Parathyroid adenoma (tissue), 2 donors: ENCODE measurements around the gene TANC1.

ENCODE experiments used
- H2AFZ ChIP-seq: fragments of 300-600 bp; sonication (generic); one replicate; pipeline ENCODE4 v1.7.0; 2017; ENCODE audit warnings: antibody characterized with exemption, mild to moderate bottlenecking
- H3K27ac ChIP-seq: fragments of 300-600 bp; sonication (generic); one replicate; pipeline ENCODE4 v1.7.0; 2017
- H3K27me3 ChIP-seq: fragments of 300-600 bp; sonication (generic); one replicate; pipeline ENCODE4 v1.7.0; 2017; ENCODE audit warnings: low read length; ENCODE audit not compliant: control insufficient read depth, insufficient read depth
- H3K36me3 ChIP-seq: fragments of 300-600 bp; sonication (generic); one replicate; pipeline ENCODE4 v1.7.0; 2017; ENCODE audit warnings: low read length; ENCODE audit not compliant: control insufficient read depth, insufficient read depth
- H3K4me1 ChIP-seq: fragments of 300-600 bp; sonication (generic); one replicate; pipeline ENCODE4 v1.7.0; 2017; ENCODE audit warnings: control low read depth
- H3K4me2 ChIP-seq: fragments of 300-600 bp; sonication (generic); one replicate; pipeline ENCODE4 v1.7.0; 2017; ENCODE audit warnings: low read length
- H3K4me3 ChIP-seq: fragments of 300-600 bp; sonication (generic); one replicate; pipeline ENCODE4 v1.7.0; 2017; ENCODE audit warnings: low read depth, low read length
- H3K79me2 ChIP-seq: fragments of 300-600 bp; sonication (generic); one replicate; pipeline ENCODE4 v1.7.0; 2017; ENCODE audit warnings: control low read depth
- H3K9ac ChIP-seq: fragments of 300-600 bp; sonication (generic); one replicate; pipeline ENCODE4 v1.7.0; 2017; ENCODE audit warnings: mild to moderate bottlenecking
- H3K9me3 ChIP-seq: fragments of 300-600 bp; sonication (generic); one replicate; pipeline ENCODE4 v1.7.0; 2017; ENCODE audit warnings: low read length; ENCODE audit not compliant: control insufficient read depth
- TF ChIP-seq, protein P1 (sequence below): fragments of 300-600 bp; sonication (generic); IDR thresholded peaks from one replicate; pipeline ENCODE4 v1.7.0; 2017; ENCODE audit warnings: antibody characterized with exemption, mild to moderate bottlenecking
- donor health status: primary hyperparathyroidism.

TANC1 gene

DNA sequence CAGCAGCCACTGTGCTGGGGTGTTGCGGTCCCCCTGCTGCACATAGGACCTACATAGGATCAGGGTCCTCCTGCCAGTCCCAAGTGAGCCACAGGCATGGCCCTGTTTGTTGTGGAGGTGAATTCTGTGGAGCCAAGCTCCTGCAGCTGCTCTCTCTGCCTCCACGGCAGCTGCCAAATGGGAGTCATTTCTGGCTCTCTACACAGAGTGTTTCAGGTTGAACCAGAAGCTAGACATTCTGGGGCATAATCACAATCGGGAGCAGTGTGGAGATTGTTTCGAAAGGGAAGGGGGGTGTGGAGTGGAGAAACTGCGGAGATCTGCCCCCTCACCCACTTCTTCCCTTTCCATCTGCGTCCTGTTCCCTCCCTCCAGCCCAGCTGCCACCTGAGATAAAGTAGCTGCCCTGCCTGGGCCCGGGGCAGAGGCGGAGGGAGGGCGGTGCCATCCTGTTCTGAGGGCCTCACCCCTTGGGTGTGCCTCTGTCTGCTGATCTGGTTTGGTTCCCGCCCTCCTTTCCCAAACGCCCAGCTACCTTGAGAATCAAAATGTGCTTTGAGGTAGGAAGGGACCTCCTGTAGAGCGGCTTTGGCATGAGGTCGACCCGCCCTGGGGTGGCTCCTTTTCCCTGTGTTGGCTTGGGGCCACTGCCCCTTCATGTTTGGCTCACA is 178.7 kb downstream of the TANC1 start:
- Histone ChIP-seq H3K27ac (no peak overlapping the region), H3K36me3 (no peaks in the 10 kb centered on the region), H2AFZ (no peak overlapping the region), H3K4me2 (no peak overlapping the region), H3K9ac (no peak overlapping the region), H3K27me3 (no peaks in the 10 kb centered on the region), H3K4me1 (peaks cover 2% of the 10 kb centered on the region), H3K79me2 (no peaks in the 10 kb centered on the region), H3K4me3 (no peak overlapping the region), H3K9me3 (no peaks in the 10 kb centered on the region)
- TF ChIP-seq, protein P1, sequence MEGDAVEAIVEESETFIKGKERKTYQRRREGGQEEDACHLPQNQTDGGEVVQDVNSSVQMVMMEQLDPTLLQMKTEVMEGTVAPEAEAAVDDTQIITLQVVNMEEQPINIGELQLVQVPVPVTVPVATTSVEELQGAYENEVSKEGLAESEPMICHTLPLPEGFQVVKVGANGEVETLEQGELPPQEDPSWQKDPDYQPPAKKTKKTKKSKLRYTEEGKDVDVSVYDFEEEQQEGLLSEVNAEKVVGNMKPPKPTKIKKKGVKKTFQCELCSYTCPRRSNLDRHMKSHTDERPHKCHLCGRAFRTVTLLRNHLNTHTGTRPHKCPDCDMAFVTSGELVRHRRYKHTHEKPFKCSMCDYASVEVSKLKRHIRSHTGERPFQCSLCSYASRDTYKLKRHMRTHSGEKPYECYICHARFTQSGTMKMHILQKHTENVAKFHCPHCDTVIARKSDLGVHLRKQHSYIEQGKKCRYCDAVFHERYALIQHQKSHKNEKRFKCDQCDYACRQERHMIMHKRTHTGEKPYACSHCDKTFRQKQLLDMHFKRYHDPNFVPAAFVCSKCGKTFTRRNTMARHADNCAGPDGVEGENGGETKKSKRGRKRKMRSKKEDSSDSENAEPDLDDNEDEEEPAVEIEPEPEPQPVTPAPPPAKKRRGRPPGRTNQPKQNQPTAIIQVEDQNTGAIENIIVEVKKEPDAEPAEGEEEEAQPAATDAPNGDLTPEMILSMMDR, result no peak

DNA sequence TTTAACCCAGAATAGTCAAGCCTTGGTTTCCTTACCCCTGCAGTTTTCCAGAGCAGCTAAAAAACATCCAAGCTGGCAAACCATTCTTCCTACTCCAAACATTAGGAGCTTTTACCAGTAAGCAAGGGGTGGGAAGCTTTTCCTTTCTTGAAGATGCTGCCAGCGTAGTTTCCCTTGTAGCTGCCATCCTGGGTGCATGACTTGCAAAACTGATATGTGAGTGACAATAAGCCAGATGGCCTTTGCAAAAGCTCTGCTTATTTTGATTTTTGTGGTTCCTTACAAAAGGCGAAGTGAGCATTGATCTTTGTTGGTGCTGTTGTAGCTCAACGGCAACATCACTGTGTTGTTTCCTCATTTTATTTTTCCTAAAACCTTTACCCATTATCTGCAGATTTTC is 179.2 kb downstream of the TANC1 start:
- Histone ChIP-seq H3K4me2 (no peak overlapping the region), H3K9ac (no peak overlapping the region), H3K4me3 (no peak overlapping the region), H3K36me3 (no peaks in the 10 kb centered on the region), H3K27me3 (no peaks in the 10 kb centered on the region), H3K4me1 (peaks cover 2% of the 10 kb centered on the region), H3K9me3 (no peaks in the 10 kb centered on the region), H2AFZ (no peak overlapping the region), H3K27ac (no peak overlapping the region), H3K79me2 (no peaks in the 10 kb centered on the region)
- TF ChIP-seq, protein P1, result no peak

DNA sequence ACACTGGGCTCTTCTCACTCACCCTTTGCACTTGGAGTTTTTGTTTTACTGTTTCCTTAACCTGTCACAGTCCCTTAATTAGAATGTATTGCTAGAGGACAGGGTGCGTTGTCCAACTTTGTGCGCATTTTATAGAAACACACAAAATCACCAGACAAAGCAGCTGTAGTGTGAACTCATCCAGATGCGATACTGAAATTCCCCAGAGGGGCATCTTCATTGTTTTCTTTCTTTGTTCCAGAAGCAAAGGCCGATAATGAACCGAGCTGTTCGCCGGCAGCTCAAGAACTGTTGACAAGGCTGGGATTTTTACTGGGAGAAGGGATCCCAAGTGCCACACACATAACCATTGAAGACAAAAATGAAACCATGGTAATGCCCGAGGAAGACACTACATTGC is 180.5 kb downstream of the TANC1 start:
- no peaks in the 10 kb centered on the region for H3K9me3 ChIP-seq
- no peak overlapping the region for H3K4me3 ChIP-seq
- H2AFZ ChIP-seq, result no peak overlapping the region
- peaks cover 2% of the 10 kb centered on the region for H3K4me1 ChIP-seq
- no peaks in the 10 kb centered on the region for H3K27me3 ChIP-seq
- no peak overlapping the region for H3K27ac ChIP-seq
- no peaks in the 10 kb centered on the region for H3K36me3 ChIP-seq
- TF ChIP-seq, protein P1, result no peak
- H3K79me2 ChIP-seq, result no peaks in the 10 kb centered on the region
- H3K9ac ChIP-seq, result no peak overlapping the region
- H3K4me2 ChIP-seq, result no peak overlapping the region

DNA sequence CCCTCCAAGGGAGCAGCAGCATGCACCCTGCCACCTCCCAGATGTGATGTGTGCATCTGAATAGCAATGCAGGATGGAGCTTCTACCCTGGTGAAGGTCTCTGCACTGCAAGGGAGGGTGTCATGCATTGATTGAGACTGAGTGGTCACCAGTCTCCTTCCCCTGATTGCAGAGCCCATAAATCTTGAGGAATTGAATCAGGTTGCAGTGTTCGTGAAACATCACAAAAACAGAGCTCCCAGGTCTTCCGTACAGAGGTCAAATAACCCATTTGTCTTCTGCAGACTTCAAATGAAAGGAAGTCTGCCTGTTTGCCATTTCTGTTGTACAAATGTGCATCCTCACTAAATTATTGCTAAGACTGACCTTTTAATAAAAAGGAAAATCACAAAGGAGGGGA is 181.3 kb downstream of the TANC1 start:
- Histone ChIP-seq H3K9me3 (no peaks in the 10 kb centered on the region), H3K27ac (no peak overlapping the region), H3K79me2 (no peaks in the 10 kb centered on the region), H2AFZ (no peak overlapping the region), H3K9ac (no peak overlapping the region), H3K4me1 (peaks cover 2% of the 10 kb centered on the region), H3K4me3 (no peak overlapping the region), H3K36me3 (no peaks in the 10 kb centered on the region), H3K27me3 (no peaks in the 10 kb centered on the region), H3K4me2 (no peak overlapping the region)
- TF ChIP-seq, protein P1, result no peak

DNA sequence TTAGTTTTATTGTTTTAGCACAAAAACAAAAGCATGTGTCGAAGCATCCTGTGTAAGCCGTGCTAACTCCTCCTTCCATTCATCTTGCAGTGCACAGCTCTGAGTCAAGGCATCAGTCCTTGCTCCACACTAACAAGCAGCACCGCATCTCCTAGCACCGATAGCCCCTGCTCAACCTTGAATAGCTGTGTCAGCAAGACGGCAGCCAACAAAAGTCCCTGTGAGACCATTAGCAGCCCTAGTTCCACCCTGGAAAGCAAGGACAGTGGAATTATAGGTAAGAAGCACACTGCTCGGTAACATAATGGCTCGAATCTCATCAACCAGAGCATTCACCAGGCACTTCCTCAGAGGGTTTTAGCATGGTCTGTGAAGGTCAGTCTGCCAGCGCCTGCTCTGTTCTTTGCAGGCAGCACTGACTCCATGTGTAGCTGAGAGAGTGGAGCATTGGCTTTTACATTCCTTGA is 181.9 kb downstream of the TANC1 start:
- no peaks in the 10 kb centered on the region for H3K36me3 ChIP-seq

More for the DNA sequence above, 181.9 kb downstream of the TANC1 start:
- no peaks in the 10 kb centered on the region for H3K27me3 ChIP-seq
- peaks cover 2% of the 10 kb centered on the region for H3K4me1 ChIP-seq
- no peak overlapping the region for H3K4me3 ChIP-seq
- no peaks in the 10 kb centered on the region for H3K79me2 ChIP-seq
- no peak overlapping the region for H3K27ac ChIP-seq
- H3K4me2 ChIP-seq, result no peak overlapping the region
- no peaks in the 10 kb centered on the region for H3K9me3 ChIP-seq
- no peak overlapping the region for H2AFZ ChIP-seq
- H3K9ac ChIP-seq, result no peak overlapping the region
- TF ChIP-seq, protein P1, result no peak
